Measurements from ENCODE around the gene MRC1. TPM values are rescaled to one million over a fixed set of nuclear protein-coding genes. Genes with fewer than 3 reads are reported as not detected.

Gene MRC1
- total RNA-seq, 4 donors from 2014 or later: 14.9 to 51.8 (median 28.0) TPM

GRCh38 chr10:17821893-17822292 lies 12.7 kb downstream of the MRC1 start:
- no peak for DNase-seq
- Histone ChIP-seq H3K27me3 (no peaks in the 10 kb centered on the region), H3K4me1 (no peaks in the 10 kb centered on the region), H3K27ac (no peak overlapping the region), H3K4me3 (no peak overlapping the region), H3K36me3 (no peaks in the 10 kb centered on the region), H3K9me3 (no peaks in the 10 kb centered on the region)
- no peak for TF ChIP-seq POLR2A (IDR thresholded peaks at IDR 0.05)
- TF ChIP-seq, protein P1, sequence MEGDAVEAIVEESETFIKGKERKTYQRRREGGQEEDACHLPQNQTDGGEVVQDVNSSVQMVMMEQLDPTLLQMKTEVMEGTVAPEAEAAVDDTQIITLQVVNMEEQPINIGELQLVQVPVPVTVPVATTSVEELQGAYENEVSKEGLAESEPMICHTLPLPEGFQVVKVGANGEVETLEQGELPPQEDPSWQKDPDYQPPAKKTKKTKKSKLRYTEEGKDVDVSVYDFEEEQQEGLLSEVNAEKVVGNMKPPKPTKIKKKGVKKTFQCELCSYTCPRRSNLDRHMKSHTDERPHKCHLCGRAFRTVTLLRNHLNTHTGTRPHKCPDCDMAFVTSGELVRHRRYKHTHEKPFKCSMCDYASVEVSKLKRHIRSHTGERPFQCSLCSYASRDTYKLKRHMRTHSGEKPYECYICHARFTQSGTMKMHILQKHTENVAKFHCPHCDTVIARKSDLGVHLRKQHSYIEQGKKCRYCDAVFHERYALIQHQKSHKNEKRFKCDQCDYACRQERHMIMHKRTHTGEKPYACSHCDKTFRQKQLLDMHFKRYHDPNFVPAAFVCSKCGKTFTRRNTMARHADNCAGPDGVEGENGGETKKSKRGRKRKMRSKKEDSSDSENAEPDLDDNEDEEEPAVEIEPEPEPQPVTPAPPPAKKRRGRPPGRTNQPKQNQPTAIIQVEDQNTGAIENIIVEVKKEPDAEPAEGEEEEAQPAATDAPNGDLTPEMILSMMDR (IDR thresholded peaks at IDR 0.05): no peak
- intact Hi-C loops (cut with DNase I; ENCODE audit: low total_unique reads): no loop called here

DNA sequence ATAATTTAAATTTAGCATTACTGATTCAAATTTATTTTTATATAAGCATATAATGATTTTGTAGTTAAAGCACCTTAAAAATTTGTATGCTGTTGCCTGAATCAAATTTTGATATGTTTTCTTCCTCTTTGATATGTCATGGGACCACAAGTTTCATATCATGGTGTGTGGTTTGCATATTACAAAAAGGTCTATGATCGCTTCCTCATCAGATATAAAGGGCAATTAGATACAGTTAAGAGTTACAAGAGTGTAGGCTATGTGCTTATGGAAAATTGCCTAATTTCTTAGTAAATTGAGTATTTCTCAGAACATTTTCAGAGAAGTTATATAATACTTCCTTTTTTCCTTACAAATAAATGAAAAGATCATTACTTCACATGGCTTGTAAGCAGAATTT lies 22.2 kb downstream of the MRC1 start:
- Histone ChIP-seq H3K36me3 (no peaks in the 10 kb centered on the region), H3K27me3 (no peaks in the 10 kb centered on the region), H3K27ac (no peak overlapping the region), H3K4me1 (no peaks in the 10 kb centered on the region), H3K9me3 (no peaks in the 10 kb centered on the region), H3K4me3 (no peak overlapping the region)
- TF ChIP-seq, protein P1 (IDR thresholded peaks at IDR 0.05): no peak
- no peak for TF ChIP-seq POLR2A (IDR thresholded peaks at IDR 0.05)
- intact Hi-C loops (cut with DNase I; ENCODE audit: low total_unique reads): no loop called here
- no peak for DNase-seq

- DNase-seq: no peak
- H3K4me1 ChIP-seq: no peaks in the 10 kb centered on the region
- TF ChIP-seq, protein P1 (IDR thresholded peaks at IDR 0.05): no peak
- no peak for TF ChIP-seq POLR2A (IDR thresholded peaks at IDR 0.05)
- intact Hi-C loops (cut with DNase I; ENCODE audit: low total_unique reads): no loop called here
- H3K27me3 ChIP-seq: no peaks in the 10 kb centered on the region
- H3K4me3 ChIP-seq: no peak overlapping the region
- H3K9me3 ChIP-seq: no peaks in the 10 kb centered on the region
- H3K36me3 ChIP-seq: no peaks in the 10 kb centered on the region
- H3K27ac ChIP-seq: no peak overlapping the region
These were observed 22.7 kb downstream of the MRC1 start for GRCh38 chr10:17831896-17832295.

DNA sequence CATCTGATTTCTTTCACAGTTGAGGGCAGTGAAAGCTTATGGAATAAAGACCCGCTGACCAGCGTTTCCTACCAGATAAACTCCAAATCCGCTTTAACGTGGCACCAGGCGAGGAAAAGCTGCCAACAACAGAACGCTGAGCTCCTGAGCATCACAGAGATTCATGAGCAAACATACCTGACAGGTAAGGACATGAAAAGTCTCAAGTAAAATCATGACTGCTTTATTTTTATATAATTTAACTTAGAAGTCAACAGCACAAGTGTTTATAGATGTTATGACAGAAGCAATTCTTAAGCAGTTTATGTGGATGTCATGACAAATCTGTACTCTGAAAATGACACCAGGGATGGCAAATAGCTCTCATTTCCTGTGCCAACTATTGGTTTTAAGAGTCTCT lies 24.5 kb downstream of the MRC1 start:
- Histone ChIP-seq H3K4me3 (no peak overlapping the region), H3K4me1 (no peaks in the 10 kb centered on the region), H3K9me3 (no peaks in the 10 kb centered on the region), H3K27ac (no peak overlapping the region), H3K36me3 (no peaks in the 10 kb centered on the region), H3K27me3 (no peaks in the 10 kb centered on the region)
- no peak for TF ChIP-seq POLR2A (IDR thresholded peaks at IDR 0.05)
- TF ChIP-seq, protein P1 (IDR thresholded peaks at IDR 0.05): no peak
- DNase-seq: no peak
- intact Hi-C loops (cut with DNase I; ENCODE audit: low total_unique reads): no loop called here

DNA sequence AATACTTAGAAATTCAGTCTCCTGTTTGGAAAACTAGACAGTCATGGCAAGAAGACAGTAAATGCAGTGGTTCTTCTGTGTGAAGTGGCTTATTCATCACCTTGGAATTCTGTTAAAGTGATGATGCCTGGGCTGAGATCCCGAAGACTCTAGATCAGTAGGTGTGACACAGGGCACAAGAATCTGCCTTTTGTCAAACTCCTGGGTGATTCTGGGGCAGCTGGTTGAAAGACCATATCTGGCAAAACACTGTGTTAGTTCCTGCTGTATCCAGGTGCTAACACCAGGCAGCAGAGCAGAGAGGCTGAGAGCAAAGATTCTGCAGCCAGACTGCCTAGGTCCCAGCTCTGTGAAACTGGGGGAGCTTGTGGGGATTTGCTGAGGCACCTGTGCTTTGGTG lies 26.5 kb downstream of the MRC1 start:
- H3K27ac ChIP-seq: no peak overlapping the region
- intact Hi-C loops (cut with DNase I; ENCODE audit: low total_unique reads): no loop called here

More for the DNA sequence above, 26.5 kb downstream of the MRC1 start:
- Histone ChIP-seq H3K27me3 (no peaks in the 10 kb centered on the region), H3K4me3 (no peak overlapping the region), H3K9me3 (no peaks in the 10 kb centered on the region), H3K36me3 (no peaks in the 10 kb centered on the region), H3K4me1 (no peaks in the 10 kb centered on the region)
- TF ChIP-seq, protein P1 (IDR thresholded peaks at IDR 0.05): no peak
- no peak for TF ChIP-seq POLR2A (IDR thresholded peaks at IDR 0.05)
- DNase-seq: no peak

All from uterus (tissue), 4 donors.